NCI-H128 (cell line): ENCODE data around the gene TMEM259.
"Not testable (repeated sequence)": the region's sequence is repeated elsewhere in the genome, so short reads cannot be mapped to it uniquely, and the experiment has no call there.

ENCODE experiments used
- DNase-seq: peaks from one replicate; lab custom pipeline; 2025; ENCODE audit not compliant: unreplicated experiment; lab: John Stamatoyannopoulos, UW

Gene TMEM259

DNA sequence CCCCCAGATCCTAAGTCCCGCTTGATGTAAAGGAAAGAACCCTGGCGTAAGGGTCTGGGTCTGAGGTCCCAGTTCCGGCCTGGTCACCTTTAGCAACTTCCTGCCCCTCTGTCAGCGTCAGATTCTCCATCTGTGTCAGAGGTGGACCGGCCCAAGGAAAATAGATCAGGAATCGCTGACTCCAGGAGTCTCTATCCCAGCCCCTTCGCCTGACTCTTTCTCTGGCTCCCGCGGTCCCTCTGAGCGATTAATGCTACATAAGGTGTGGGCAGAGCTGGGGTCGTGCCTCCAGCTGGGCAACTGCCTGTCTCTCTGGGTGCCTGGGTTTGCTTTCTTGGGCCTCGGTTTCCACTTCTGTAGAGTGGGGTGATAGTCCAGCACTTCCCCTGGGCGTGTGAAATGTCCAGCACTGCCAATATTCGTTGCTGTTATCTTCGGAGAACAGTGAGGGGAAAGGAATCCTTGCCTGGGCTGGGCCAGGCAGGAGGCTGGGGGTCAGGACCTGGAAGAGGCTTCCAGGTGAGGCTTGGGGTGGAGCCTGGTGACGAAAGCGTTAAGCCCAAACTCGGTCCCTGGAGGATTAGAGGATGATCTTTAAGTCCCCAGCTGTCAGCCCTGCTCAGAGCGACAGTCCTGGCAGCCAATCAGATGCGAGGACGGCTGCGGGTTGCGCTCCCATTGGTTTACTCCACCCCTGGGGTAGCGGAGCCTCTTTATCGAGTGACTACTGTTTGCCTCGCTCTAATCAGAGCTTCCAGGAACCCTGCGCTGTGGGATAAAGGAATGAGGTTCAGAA, 19.8 kb upstream of the TMEM259 start:
- DNase-seq: peak; percentile 66

DNA sequence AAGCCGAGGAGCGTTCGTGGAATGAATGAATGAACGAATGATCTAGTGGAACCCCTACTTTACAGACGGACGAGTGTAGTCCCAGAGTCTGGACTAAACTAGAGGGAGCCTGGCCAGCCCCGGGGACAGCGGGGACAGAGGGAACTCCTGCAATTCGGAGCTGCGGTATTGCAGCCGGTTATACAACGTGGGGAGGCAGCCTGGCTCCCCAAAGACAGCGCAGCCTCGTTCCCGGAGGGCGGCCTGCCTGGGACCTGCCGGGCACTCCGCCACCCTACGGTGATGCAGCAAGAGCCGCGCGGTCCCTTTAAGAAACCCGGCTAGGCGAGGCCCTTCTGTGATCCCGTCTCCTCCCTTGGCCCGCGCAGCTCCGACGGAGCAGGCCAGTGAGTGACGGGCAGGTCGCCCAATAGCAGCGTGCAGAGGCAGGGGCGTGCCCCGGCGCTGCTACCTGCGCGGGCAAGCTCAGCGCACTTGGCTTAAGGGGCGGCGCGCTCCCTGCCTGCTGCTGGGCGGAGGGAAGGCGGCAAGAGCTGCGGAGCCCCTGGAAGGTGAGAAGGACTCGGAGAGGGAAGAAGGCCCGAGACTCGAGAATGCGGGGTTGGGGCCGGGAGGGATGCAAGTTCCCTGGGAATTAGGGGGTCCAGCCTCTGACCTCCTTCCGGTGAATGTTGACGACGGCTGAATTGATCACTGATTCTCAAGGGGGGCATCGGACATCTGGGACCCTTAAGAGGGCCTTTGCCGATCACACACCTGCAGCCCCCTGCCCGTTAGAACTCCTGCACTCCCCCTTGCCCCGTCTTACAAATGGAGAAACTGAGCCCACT, 18.9 kb upstream of the TMEM259 start, which contains the start of gene ABCA7:
TSS of gene ABCA7 (plus strand) at position 462 of the 830 bp plus-strand sequence. CDS start 1,255 bp downstream, outside the sequence.
- DNase-seq: peak; percentile 96

DNA sequence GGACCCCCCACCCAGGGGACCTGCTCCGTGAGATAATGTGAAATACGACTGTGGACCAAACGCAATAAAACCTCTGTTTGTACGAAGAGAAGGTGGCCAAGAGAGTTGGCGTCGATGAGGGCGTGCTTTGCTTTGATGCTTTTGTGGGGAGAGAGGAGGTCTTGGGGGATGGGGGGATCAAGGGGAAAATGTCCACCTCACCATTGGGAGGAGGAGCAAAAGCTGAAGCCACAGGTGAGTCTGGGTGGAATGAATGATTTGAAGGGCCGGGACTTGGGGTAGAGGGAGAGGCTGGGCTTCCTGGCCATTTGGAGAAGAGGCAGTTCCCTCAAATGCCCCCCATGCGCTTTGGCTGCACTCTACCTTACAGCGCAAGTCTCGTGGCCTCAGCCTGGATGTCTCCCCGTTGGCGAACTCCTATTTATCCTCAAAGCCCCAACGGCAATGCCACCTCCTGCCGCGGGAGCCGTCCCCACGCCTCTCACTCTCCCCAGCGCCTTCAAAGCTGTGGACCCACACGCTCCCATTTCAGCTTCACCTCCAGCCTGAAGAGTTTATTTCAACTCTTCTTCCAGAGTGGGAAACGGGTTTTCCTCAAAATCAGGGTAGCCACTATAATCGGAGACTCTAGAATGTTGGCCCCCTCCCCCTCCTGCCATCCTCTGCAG, 18.2 kb upstream of the TMEM259 start:
- DNase-seq: no peak

DNA sequence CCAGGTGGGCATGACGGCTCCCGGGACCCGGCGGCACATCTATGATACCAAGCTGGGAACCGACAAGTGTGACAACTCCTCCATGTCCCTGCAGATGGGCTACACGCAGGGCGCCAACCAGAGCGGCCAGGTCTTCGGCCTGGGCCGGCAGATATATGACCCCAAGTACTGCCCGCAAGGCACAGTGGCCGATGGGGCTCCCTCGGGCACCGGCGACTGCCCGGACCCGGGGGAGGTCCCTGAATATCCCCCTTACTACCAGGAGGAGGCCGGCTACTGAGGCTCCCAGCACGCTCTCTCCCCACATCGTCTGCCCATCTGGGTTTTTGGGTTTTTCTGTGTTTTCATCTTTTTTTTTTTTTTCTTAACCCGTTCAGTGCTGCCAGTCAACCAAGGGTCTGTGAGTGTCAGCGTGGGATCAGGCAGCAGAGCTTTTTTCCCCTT, 16.7 kb upstream of the TMEM259 start:
- no peak for DNase-seq

DNA sequence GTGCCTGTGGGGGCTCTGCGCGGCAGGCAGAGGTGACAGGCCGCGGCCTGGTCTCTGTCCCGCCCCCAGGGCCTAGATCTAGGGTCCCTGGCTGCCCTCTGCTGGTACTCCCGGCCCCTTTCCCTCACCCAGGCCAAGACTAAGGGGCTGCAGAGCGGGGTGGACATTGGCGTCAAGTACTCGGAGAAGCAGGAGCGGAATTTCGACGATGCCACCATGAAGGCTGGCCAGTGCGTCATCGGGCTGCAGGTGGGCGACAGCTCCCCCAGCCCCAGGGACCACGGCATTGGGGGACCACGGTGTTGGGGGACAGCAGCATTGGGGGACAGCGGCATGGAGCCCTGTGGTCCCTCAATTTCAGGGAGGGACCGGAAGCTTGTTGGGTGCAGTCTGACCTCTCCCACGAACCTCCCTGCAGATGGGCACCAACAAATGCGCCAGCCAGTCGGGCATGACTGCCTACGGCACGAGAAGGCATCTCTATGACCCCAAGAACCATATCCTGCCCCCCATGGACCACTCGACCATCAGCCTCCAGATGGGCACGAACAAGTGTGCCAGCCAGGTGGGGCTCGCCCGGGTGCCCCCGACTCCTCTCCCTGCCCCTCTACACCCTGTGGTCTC, 15.2 kb upstream of the TMEM259 start:
- no peak for DNase-seq

DNA sequence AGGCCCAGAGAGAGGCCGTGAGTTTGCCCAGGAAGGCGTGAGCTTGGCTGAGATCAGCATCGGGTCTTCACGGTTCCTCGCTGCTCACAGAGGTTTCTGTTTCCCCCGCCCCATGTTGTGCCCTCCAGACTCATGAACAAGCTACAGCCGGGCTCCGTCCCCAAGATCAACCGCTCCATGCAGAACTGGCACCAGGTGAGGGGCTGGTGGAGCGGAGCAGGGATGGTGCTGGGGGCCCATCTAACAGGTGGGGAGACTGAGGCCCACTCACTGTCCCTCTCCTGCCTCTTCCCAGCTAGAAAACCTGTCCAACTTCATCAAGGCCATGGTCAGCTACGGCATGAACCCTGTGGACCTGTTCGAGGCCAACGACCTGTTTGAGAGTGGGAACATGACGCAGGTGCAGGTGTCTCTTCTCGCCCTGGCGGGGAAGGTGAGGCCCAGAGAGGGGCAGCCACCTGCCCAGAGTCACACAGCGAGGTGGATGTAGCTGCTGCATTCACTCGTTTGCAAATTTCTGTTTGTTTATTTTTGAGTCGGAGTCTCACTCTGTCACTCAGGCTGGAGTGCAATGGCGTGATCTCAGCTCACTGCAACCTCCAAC, 11.4 kb upstream of the TMEM259 start:
- no peak for DNase-seq

DNA sequence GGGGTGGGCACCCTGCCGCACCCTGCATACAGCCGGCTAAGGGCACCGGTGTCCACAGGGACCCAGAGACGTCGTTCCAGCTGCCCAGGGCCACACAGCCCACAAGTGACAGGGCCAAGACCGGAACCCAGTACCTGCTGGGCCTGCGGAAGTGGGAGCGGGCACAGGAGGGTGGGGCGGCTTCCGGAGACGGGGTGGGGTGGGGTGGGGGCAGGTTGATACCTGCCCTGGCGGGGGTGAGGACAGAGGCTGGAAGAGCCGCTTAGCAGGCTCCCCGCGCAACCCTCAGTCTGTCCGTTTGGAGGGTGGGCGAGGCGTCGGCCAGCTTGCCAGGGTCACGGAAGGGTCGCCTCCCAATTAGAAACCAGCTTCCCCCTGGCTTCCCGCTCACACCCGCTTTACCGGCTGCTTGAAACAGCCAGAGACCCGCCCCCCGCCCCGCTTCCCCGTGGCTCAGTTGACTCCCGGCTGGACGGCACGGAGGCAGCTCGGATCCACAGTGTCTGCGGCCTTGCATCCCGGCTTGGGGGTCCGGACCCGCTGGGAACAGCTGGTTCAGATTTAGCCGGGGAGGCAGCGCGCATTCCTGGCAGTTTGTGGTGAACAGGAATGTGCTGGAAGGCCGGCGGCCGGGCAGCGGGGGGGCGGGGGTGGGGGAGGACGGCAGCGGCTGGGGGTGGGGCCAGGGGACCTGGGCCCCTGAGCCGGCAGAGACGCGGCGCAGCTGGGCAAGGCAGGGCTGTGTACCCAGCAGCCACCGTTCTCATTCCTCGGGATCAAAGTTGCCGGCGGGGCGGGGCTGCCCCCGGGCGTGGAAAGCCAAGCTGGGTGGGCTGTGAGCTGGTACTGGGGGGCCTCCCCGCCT, 7.4 kb upstream of the TMEM259 start:
- no peak for DNase-seq

DNA sequence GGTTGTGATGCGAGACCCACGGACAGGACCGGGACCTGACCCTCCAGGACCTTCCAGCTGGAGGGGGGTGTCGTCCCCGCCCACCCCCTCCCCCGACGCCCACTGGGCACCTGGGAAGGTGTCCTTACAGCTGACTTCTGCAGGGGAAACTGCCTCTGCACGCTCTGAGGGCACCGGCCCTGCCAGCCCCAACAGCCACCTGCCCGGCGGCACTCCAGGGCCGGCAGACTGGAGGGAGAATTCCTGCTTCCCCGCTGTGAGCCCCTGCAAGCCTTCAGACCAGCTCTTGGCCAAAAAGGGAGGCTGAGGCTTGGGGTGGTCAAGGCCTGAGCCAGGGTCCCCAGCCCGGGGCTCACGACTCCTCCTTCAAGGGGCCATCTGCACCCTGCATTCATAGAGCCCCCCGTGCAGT, 6.7 kb upstream of the TMEM259 start:
- no peak for DNase-seq

DNA sequence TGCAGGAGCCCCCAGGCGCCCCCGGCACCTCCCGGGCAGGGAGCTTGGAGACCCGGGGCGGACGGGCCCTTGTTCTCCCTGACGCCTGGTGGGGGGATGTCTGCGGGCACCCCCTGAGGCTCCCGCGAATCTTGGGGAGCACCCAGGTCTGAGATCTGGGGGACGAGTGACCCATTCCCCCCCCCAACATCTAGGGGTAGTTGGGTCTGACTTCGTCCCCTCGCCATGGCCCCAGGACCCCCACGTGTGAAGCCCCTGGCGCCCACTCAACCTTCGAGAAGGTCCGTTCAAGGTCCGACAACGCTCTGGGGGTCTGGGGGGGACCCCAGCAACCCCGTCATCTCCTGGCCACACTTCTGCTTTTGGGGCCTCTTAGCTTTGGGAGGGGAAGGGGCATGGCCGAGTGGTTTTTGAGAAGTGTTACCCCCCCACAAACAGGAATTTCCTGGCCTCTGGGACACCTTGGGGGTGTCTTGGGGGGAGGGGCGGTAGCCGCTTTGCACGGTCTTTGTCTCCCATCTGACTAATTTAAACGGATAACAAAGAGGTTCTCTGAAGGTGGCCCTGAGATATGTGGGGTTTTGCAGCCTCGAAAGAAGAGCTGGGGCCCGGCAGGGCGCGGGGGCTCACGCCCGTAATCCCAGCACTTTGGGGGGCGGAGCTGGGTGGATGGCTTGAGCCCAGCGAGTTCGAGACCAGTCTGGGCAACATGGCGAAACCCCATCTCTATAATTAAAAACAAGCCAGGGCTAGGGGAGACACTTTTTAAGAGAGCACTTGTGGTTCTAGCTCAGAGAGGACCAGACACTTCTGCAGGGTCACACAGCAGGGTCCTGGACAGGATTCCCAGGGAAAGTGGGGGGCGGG, 6.1 kb upstream of the TMEM259 start:
- no peak for DNase-seq

DNA sequence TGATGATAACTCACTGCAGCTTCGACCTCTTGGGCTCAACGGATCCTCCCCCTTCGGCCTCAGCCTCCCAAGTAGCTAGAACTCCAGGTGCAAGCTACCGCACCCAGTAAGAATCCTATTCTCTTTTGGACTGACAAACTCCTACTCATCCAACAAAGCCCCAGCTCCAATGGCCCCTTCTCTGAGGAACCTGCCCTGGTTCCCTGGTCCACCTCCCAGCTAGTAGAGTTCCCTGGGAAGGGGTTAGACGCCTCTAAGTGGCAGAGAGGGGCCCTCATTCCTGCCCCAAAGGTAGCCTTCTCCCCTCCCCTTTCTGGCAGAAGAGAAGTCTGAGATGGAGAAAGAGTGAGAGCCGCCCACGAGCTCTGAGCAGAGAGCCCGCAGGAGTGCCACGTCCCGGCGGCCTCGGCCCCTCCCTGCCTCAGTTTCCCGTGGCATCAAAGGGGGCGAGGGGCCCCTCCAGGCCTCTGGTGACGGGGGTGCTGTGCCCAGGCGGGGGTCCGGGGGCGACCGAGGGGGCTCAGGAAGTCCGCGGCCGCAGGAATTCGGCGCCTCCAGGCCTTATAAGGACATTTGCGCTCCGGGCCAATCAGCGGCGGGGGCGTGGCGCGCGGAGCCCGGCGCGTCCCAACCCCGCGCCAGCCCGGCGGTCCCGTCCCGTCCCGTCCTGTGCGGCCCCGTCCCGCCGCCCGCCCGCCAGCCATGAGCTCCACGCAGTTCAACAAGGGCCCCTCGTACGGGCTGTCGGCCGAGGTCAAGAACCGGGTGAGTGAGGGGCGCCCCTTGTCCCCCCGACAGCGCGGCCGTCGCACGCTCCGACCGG, 5.2 kb upstream of the TMEM259 start, which contains the start of gene CNN2:
TSS of gene CNN2 (plus strand) at position 649 of the 823 bp plus-strand sequence. CDS start at position 703, 54 bp downstream.
- DNase-seq: no peak

DNA sequence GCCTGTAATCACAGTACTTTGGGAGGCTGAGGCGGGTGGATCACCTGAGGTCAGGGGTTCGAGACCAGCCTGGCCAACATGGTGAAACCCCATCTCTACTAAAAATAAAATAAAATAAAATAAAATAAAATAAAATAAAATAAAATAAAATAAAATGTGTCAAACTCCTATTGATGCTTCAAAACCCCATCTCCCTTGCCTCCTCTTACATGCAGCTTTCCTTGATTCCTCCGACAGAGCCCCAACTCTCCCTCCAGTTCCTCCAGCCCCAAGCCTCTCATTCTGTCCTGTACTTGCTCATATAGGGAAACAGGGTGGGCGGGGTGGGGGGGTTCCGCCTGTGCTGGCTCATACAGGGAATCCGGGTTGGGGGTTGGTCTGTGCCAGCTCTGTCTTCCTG, 4.2 kb upstream of the TMEM259 start:
- not testable (repeated sequence) for DNase-seq

DNA sequence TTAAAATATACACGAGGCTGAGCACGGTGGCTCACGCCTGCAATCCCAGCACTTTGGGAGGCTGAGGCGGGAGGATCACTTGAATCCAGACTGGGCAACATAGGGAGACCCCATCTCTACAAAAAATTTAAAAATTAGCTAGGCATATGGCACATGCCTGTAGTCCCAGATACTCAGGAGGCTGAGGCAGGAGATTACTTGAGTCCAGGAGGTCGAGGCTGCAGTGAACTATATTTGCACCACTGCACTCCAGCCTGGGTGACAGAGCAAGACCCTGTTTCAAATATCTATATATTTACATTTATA, 2.9 kb upstream of the TMEM259 start:
- not testable (repeated sequence) for DNase-seq

DNA sequence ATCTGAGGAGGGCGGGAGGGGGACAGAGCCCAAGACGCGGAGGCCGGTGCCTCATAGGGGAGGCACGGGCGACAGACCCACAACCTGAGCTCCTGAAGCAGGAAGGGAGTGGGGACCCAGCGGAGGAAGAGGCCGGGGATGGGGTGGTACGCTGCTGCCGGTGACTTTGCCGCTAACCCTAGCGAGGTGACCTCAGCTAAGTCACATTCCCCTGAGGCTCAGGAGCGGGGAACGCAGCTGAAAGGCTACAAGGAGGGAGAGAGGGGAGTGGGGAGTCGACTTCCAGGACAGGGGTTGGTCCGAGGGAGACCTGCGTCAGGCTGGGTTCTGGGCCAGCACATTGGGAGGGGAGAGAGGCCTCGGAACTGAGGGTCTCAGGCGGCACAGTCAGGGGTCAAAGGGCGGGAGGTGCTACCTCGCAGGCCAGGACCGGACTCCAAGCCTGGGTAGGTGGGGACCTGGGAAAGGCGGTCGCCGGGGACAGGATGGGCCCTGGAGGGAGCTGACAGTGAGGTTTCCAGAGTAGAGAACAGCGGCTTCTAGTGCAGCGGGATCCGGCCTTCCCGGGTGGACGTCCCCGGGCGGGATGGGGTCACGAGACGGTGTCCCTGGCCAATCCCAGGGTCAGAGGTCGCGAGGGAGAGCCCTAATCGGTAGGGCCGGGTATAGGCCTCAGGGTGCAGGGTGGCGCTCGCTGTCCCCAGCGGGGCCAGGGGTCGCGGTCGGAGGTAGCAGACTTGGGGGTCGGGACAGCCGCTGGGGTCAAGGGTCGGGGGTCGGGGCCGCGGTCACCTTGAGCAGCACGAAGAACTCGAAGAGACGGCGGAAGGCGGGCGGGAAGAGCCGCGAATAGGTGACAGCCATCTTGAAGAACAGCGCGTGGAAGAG, 699 bp downstream of the TMEM259 start:
- DNase-seq: no peak

DNA sequence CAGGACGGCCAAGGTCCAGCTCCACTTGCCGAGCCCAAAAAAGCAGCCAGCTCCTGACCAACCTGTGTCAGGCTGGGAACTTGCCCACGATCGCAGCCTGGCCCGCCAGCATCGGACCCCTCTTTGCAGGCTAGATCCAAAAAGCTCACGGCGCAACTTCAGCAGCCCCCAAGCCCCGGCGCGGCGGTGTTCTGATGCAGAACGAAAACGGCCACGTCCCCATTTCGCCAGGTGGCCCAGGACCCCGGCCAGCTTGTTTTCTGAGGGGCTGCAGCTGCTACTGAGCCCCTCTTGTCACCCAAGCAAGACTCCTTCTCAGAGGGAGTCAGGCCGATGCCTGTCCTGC, 1.3 kb downstream of the TMEM259 start:
- no peak for DNase-seq

DNA sequence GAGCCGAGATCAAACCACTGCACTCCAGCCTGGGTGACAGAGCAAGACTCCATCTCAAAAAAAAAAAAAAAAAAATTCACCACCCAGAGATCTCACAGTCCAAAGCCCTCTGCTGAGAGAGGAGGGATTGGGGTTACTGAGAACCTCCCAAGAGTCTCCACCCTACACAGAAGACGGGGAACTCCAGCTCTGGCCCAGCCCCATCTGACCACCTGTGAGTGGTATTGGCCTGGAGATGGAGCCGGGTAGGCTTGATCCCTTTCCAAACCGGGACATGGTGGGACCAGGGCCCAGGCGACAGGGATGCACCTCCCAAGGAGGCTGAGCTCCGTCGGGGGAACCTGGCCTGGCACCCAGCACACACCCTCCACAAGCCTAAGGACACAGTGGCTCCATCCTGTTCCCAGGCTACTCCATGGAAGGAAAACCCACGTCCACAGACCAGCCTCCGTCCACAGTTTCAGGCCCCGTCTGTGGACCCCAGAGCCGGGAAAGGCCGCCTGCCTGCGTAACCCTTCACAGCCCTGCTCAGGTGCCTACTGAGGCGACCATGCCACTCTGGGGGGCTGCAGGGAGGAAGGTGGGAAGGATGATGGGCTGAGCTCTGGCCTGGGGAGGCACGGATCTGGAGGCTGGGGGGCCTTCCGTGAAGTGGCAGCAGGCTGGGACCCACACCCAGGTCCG, 1.8 kb downstream of the TMEM259 start:
- DNase-seq: no peak

DNA sequence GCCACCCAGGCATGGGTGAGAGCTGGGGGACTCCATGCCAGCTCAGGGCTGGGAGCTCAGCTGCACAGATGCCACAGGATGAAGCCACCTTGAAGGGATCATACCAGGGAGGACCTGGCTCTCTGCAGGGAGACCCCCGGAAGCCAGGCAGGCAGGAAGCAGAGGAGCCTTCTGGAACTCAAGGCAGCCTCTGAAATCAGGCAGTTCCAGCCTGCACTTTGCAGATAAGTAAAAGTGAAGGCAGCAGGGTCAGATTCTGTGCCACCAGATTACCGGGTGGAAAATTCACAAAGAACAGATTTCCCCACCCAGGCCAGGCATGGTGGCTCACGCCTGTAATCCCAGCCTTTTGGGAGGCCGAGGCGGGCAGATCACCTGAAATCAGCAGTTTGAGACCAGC, 2.5 kb downstream of the TMEM259 start:
- DNase-seq: no peak

DNA sequence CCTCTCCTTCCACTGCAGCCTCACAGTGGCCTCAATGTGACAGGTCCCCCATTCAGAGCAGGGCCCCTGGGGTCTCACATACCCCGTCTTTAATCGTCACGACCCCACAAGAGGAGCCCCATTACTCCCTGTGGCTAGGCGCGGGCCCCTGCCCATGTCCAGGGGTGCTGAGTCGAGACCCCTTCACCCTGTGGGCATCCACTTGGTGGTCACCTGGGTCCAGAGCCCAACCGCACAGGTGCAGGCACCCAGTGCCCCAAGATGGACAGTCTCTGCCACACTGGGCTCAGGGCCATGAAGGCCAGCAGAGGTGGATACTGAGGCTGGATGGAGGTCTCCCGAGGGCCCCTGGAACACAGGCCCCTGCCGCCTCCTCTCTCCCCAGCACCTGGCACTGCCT, 3.0 kb downstream of the TMEM259 start:
- DNase-seq: no peak
